GM21576 (cell line): Measurements from ENCODE around the gene NOTCH3.

ENCODE experiments used
- ATAC-seq: cut with Tn5 transposase; IDR thresholded peaks from one replicate; pipeline ENCODE4 v1.9.1; 2021; ENCODE audit warnings: mild to moderate bottlenecking, moderate library complexity; ENCODE audit not compliant: unreplicated experiment

NOTCH3 gene

GRCh38 chr19:15197942-15198341 lies 2.9 kb downstream of the NOTCH3 start:
- ATAC-seq: no peak

GRCh38 chr19:15197275-15197941 lies 3.4 kb downstream of the NOTCH3 start:
- no peak for ATAC-seq

- no peak for ATAC-seq
These were observed 4.3 kb downstream of the NOTCH3 start for GRCh38 chr19:15196360-15197005.

- no peak for ATAC-seq
These were observed 5.1 kb downstream of the NOTCH3 start for GRCh38 chr19:15195371-15196334.

- ATAC-seq: no peak
These were observed 5.9 kb downstream of the NOTCH3 start for GRCh38 chr19:15194938-15195337.

- ATAC-seq: no peak
These were observed 8.8 kb downstream of the NOTCH3 start for GRCh38 chr19:15191982-15192381.

GRCh38 chr19:15191514-15191913 lies 9.3 kb downstream of the NOTCH3 start:
- ATAC-seq: no peak

- no peak for ATAC-seq
These were observed 11.9 kb downstream of the NOTCH3 start for GRCh38 chr19:15188851-15189250.

- ATAC-seq: no peak
These were observed 13.5 kb downstream of the NOTCH3 start for GRCh38 chr19:15187026-15188007.

- no peak for ATAC-seq
These were observed 15.6 kb downstream of the NOTCH3 start for GRCh38 chr19:15185188-15185587.

- ATAC-seq: no peak
These were observed 16.0 kb downstream of the NOTCH3 start for GRCh38 chr19:15184776-15185175.

GRCh38 chr19:15181394-15181793 lies 19.4 kb downstream of the NOTCH3 start:
- no peak for ATAC-seq

GRCh38 chr19:15180451-15181390 lies 20.1 kb downstream of the NOTCH3 start:
- ATAC-seq: no peak

- no peak for ATAC-seq
These were observed 22.0 kb downstream of the NOTCH3 start for GRCh38 chr19:15178629-15179308.

- no peak for ATAC-seq
These were observed 23.3 kb downstream of the NOTCH3 start for GRCh38 chr19:15177269-15178116.

- no peak for ATAC-seq
These were observed 25.2 kb downstream of the NOTCH3 start for GRCh38 chr19:15175609-15176008.

GRCh38 chr19:15173746-15174404 lies 26.9 kb downstream of the NOTCH3 start:
- ATAC-seq: no peak
